Prostate gland (tissue), 2 donors: ENCODE data around the gene KLHL3.

Experiments
- POLR2A ChIP-seq: fragments of 450-650 bp; IDR thresholded peaks from one replicate; pipeline ENCODE4 v1.6.1; 2016; ENCODE audit warnings: antibody characterized with exemption, mild to moderate bottlenecking
- TF ChIP-seq, protein P1 (sequence below), 4 experiments: fragments of 200-600 bp in 2 of 4; fragments of 450-650 bp in 2 of 4; sonication (generic) in 2 of 4; IDR thresholded peaks; 1 replicate in 3 of 4; 2 replicates in 1 of 4; pipeline ENCODE4 v1.5.1; 2016 to 2019; ENCODE audit warnings: antibody characterized with exemption in 4 of 4, mild to moderate bottlenecking in 2 of 4, moderate library complexity in 2 of 4

DNA sequence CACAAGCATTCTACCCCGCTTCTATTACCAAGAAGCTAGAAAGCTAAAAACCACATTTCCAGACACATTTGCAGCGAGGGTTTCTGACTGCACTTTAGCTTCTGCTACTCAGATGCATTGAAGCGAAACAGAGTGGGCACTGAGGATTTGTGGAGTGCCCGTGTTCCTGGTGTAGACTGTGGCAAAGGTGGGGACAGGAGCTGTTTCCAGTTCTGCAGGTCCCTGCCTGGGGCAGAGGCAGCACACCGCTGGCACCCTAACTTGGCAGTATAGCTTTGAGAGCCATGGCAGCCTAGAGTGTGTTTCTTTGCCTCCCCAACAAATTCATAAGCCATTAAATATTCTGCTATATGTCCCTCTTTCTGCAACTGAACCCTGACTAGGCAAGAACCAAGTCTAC is 128.1 kb downstream of the KLHL3 start:
- TF ChIP-seq, protein P1, sequence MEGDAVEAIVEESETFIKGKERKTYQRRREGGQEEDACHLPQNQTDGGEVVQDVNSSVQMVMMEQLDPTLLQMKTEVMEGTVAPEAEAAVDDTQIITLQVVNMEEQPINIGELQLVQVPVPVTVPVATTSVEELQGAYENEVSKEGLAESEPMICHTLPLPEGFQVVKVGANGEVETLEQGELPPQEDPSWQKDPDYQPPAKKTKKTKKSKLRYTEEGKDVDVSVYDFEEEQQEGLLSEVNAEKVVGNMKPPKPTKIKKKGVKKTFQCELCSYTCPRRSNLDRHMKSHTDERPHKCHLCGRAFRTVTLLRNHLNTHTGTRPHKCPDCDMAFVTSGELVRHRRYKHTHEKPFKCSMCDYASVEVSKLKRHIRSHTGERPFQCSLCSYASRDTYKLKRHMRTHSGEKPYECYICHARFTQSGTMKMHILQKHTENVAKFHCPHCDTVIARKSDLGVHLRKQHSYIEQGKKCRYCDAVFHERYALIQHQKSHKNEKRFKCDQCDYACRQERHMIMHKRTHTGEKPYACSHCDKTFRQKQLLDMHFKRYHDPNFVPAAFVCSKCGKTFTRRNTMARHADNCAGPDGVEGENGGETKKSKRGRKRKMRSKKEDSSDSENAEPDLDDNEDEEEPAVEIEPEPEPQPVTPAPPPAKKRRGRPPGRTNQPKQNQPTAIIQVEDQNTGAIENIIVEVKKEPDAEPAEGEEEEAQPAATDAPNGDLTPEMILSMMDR (IDR thresholded peaks at IDR 0.05), result no peak
- no peak for TF ChIP-seq POLR2A
